Stimulated activated memory B cell treated with anti-CD40 and anti-IgM and Interleukin-4, amounts not matched to agents 10 μg/mL and 1 μg/mL and 100 μg/mL, for 72 hours (primary cell): Measurements from ENCODE around the gene PTPRR.

Source experiments
- ATAC-seq: fragments of 150-1000 bp; cut with Tn5 transposase; 2 replicates; pipeline ENCODE4 v1.10.0; 2021
- H3K27ac Mint-ChIP-seq: one replicate; pipeline ENCODE4 v1.8.0; 2022; ENCODE audit warnings: mild to moderate bottlenecking, mixed read lengths
- H3K27me3 Mint-ChIP-seq: one replicate; pipeline ENCODE4 v1.8.0; 2022; ENCODE audit warnings: mixed read lengths
- H3K36me3 Mint-ChIP-seq: one replicate; pipeline ENCODE4 v1.8.0; 2022; ENCODE audit warnings: mixed read lengths
- H3K4me1 Mint-ChIP-seq: one replicate; pipeline ENCODE4 v1.8.0; 2022; ENCODE audit warnings: mixed read lengths
- H3K4me3 Mint-ChIP-seq: one replicate; pipeline ENCODE4 v1.8.0; 2022; ENCODE audit warnings: mild to moderate bottlenecking, moderate library complexity, mixed read lengths
- H3K9me3 Mint-ChIP-seq: one replicate; pipeline ENCODE4 v1.8.0; 2022; ENCODE audit warnings: mixed read lengths

The PTPRR gene

GRCh38 chr12:70880744-70881143 is 39.8 kb downstream of the PTPRR start:
- H3K27ac Mint-ChIP-seq, result no peak overlapping the region
- H3K27me3 Mint-ChIP-seq, result no peaks in the 10 kb centered on the region
- H3K4me3 Mint-ChIP-seq, result no peak overlapping the region
- H3K9me3 Mint-ChIP-seq, result peaks cover 3% of the 10 kb centered on the region
- no peak for ATAC-seq
- H3K36me3 Mint-ChIP-seq, result no peaks in the 10 kb centered on the region
- H3K4me1 Mint-ChIP-seq, result no peaks in the 10 kb centered on the region

- Mint-ChIP-seq H3K4me3 (no peak overlapping the region), H3K27me3 (no peaks in the 10 kb centered on the region), H3K27ac (no peak overlapping the region), H3K4me1 (no peaks in the 10 kb centered on the region), H3K9me3 (peaks cover 6% of the 10 kb centered on the region), H3K36me3 (no peaks in the 10 kb centered on the region)
- ATAC-seq, result no peak
Measured at GRCh38 chr12:70876952-70877351, 43.6 kb downstream of the PTPRR start.

- Mint-ChIP-seq H3K4me1 (no peaks in the 10 kb centered on the region), H3K27ac (no peak overlapping the region), H3K27me3 (no peaks in the 10 kb centered on the region), H3K9me3 (peaks cover 6% of the 10 kb centered on the region), H3K36me3 (no peaks in the 10 kb centered on the region), H3K4me3 (no peak overlapping the region)
- no peak for ATAC-seq
Measured at GRCh38 chr12:70875628-70876027, 44.9 kb downstream of the PTPRR start.

- H3K9me3 Mint-ChIP-seq, result no peaks in the 10 kb centered on the region
- no peaks in the 10 kb centered on the region for H3K36me3 Mint-ChIP-seq
- H3K27ac Mint-ChIP-seq, result no peak overlapping the region
- no peaks in the 10 kb centered on the region for H3K4me1 Mint-ChIP-seq
- ATAC-seq, result no peak
- no peaks in the 10 kb centered on the region for H3K27me3 Mint-ChIP-seq
- no peak overlapping the region for H3K4me3 Mint-ChIP-seq
Measured at GRCh38 chr12:70854881-70855568, 65.5 kb downstream of the PTPRR start.

GRCh38 chr12:70854138-70854537 is 66.4 kb downstream of the PTPRR start:
- H3K27me3 Mint-ChIP-seq, result no peaks in the 10 kb centered on the region
- H3K27ac Mint-ChIP-seq, result no peak overlapping the region
- H3K9me3 Mint-ChIP-seq, result no peaks in the 10 kb centered on the region
- no peak for ATAC-seq
- no peaks in the 10 kb centered on the region for H3K36me3 Mint-ChIP-seq
- no peaks in the 10 kb centered on the region for H3K4me1 Mint-ChIP-seq
- H3K4me3 Mint-ChIP-seq, result no peak overlapping the region

- no peaks in the 10 kb centered on the region for H3K27me3 Mint-ChIP-seq
- H3K9me3 Mint-ChIP-seq, result no peaks in the 10 kb centered on the region
- H3K27ac Mint-ChIP-seq, result no peak overlapping the region
- no peak for ATAC-seq
- H3K36me3 Mint-ChIP-seq, result no peaks in the 10 kb centered on the region
- H3K4me1 Mint-ChIP-seq, result no peaks in the 10 kb centered on the region
- H3K4me3 Mint-ChIP-seq, result no peak overlapping the region
Measured at GRCh38 chr12:70853326-70853725, 67.2 kb downstream of the PTPRR start.

- H3K36me3 Mint-ChIP-seq, result no peaks in the 10 kb centered on the region
- H3K9me3 Mint-ChIP-seq, result no peaks in the 10 kb centered on the region
- H3K27ac Mint-ChIP-seq, result no peak overlapping the region
- no peaks in the 10 kb centered on the region for H3K4me1 Mint-ChIP-seq
- no peak for ATAC-seq
- H3K4me3 Mint-ChIP-seq, result no peak overlapping the region
- H3K27me3 Mint-ChIP-seq, result no peaks in the 10 kb centered on the region
Measured at GRCh38 chr12:70852416-70853150, 68.0 kb downstream of the PTPRR start.

GRCh38 chr12:70849265-70849960 is 71.1 kb downstream of the PTPRR start:
- H3K36me3 Mint-ChIP-seq, result no peaks in the 10 kb centered on the region
- H3K4me1 Mint-ChIP-seq, result no peaks in the 10 kb centered on the region
- no peaks in the 10 kb centered on the region for H3K27me3 Mint-ChIP-seq
- H3K9me3 Mint-ChIP-seq, result no peaks in the 10 kb centered on the region
- ATAC-seq, result no peak
- no peak overlapping the region for H3K4me3 Mint-ChIP-seq
- H3K27ac Mint-ChIP-seq, result no peak overlapping the region

- Mint-ChIP-seq H3K27me3 (no peaks in the 10 kb centered on the region), H3K4me3 (no peak overlapping the region), H3K36me3 (no peaks in the 10 kb centered on the region), H3K4me1 (no peaks in the 10 kb centered on the region), H3K27ac (no peak overlapping the region), H3K9me3 (no peaks in the 10 kb centered on the region)
- no peak for ATAC-seq
Measured at GRCh38 chr12:70847871-70848270, 72.7 kb downstream of the PTPRR start.

- no peaks in the 10 kb centered on the region for H3K36me3 Mint-ChIP-seq
- ATAC-seq, result no peak
- no peaks in the 10 kb centered on the region for H3K9me3 Mint-ChIP-seq
- no peaks in the 10 kb centered on the region for H3K27me3 Mint-ChIP-seq
- no peak overlapping the region for H3K27ac Mint-ChIP-seq
- H3K4me1 Mint-ChIP-seq, result no peaks in the 10 kb centered on the region
- H3K4me3 Mint-ChIP-seq, result no peak overlapping the region
Measured at GRCh38 chr12:70845268-70845667, 75.3 kb downstream of the PTPRR start.

GRCh38 chr12:70843363-70843762 is 77.2 kb downstream of the PTPRR start:
- no peak for ATAC-seq
- Mint-ChIP-seq H3K36me3 (no peaks in the 10 kb centered on the region), H3K9me3 (no peaks in the 10 kb centered on the region), H3K27me3 (no peaks in the 10 kb centered on the region), H3K4me3 (no peak overlapping the region), H3K4me1 (no peaks in the 10 kb centered on the region), H3K27ac (no peak overlapping the region)

GRCh38 chr12:70842942-70843341 is 77.6 kb downstream of the PTPRR start:
- ATAC-seq, result no peak
- Mint-ChIP-seq H3K36me3 (no peaks in the 10 kb centered on the region), H3K9me3 (no peaks in the 10 kb centered on the region), H3K27ac (no peak overlapping the region), H3K4me3 (no peak overlapping the region), H3K27me3 (no peaks in the 10 kb centered on the region), H3K4me1 (no peaks in the 10 kb centered on the region)

- no peak overlapping the region for H3K4me3 Mint-ChIP-seq
- no peak for ATAC-seq
- H3K36me3 Mint-ChIP-seq, result no peaks in the 10 kb centered on the region
- H3K27me3 Mint-ChIP-seq, result no peaks in the 10 kb centered on the region
- H3K9me3 Mint-ChIP-seq, result no peaks in the 10 kb centered on the region
- H3K27ac Mint-ChIP-seq, result no peak overlapping the region
- H3K4me1 Mint-ChIP-seq, result no peaks in the 10 kb centered on the region
Measured at GRCh38 chr12:70842136-70842535, 78.4 kb downstream of the PTPRR start.

GRCh38 chr12:70840656-70841350 is 79.7 kb downstream of the PTPRR start:
- H3K36me3 Mint-ChIP-seq, result no peaks in the 10 kb centered on the region
- H3K4me3 Mint-ChIP-seq, result no peak overlapping the region
- no peaks in the 10 kb centered on the region for H3K27me3 Mint-ChIP-seq
- H3K27ac Mint-ChIP-seq, result no peak overlapping the region
- no peaks in the 10 kb centered on the region for H3K9me3 Mint-ChIP-seq
- ATAC-seq, result no peak
- no peaks in the 10 kb centered on the region for H3K4me1 Mint-ChIP-seq

GRCh38 chr12:70839544-70839943 is 81.0 kb downstream of the PTPRR start:
- H3K27me3 Mint-ChIP-seq, result no peaks in the 10 kb centered on the region
- no peaks in the 10 kb centered on the region for H3K4me1 Mint-ChIP-seq
- no peak for ATAC-seq
- H3K27ac Mint-ChIP-seq, result no peak overlapping the region
- no peak overlapping the region for H3K4me3 Mint-ChIP-seq
- no peaks in the 10 kb centered on the region for H3K36me3 Mint-ChIP-seq
- no peaks in the 10 kb centered on the region for H3K9me3 Mint-ChIP-seq
